Stimulated activated CD4-positive, alpha-beta T cell treated with anti-CD3 and anti-CD28 coated beads, Interleukin-2, amount 100 ng/mL, for 48 hours (primary cell): ENCODE measurements around the gene GPR132.

ENCODE experiments used
- DNase-seq, 2 donors: peaks; one replicate each; pipeline ENCODE4 v3.0.0-alpha.2; 2020

The GPR132 gene

DNA sequence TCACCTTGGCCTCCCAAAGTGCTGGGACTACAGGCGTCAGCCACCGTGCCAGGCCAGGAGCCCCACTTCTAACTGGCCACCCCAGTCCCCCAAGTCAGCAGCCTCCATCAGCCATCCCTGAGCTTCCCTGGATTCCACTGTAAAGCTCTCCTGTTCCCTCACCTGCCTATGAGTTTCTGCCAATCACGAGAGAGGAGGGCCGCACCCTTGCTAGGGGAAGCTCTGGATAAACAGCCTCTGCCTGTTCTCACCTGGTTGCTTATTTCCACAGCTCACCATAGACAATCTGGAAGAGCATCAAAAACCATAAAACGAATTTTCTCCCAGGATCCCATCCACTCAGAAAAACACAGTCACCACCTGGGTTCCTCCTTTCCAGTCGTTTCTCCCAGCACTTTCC, 49.3 kb downstream of the GPR132 start:
- no peak for DNase-seq

DNA sequence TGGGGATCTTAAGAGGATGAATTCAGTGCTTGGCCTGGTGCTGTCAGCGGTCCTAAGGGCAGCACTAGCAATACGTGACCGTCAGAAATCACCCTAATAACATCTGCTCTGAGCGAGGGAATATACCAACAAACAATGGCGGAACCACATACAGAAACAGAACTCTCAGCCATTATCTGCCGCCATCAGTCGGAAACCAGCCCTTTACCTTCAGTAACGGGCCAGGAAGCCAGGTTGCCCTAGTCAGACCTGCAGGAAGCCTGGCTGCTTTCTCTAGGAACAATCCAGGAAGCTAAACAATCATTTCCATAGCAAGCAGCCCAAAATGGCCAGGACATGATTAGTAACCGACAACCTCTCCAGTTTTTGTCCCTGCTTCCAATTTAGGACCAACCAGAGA, 50.0 kb downstream of the GPR132 start:
- no peak for DNase-seq

GRCh38 chr14:105014631-105015030, 50.6 kb downstream of the GPR132 start:
- DNase-seq = no peak

- no peak for DNase-seq
These were observed 51.2 kb downstream of the GPR132 start for GRCh38 chr14:105014032-105014431.

GRCh38 chr14:105013150-105013785, 52.0 kb downstream of the GPR132 start:
- no peak for DNase-seq

DNA sequence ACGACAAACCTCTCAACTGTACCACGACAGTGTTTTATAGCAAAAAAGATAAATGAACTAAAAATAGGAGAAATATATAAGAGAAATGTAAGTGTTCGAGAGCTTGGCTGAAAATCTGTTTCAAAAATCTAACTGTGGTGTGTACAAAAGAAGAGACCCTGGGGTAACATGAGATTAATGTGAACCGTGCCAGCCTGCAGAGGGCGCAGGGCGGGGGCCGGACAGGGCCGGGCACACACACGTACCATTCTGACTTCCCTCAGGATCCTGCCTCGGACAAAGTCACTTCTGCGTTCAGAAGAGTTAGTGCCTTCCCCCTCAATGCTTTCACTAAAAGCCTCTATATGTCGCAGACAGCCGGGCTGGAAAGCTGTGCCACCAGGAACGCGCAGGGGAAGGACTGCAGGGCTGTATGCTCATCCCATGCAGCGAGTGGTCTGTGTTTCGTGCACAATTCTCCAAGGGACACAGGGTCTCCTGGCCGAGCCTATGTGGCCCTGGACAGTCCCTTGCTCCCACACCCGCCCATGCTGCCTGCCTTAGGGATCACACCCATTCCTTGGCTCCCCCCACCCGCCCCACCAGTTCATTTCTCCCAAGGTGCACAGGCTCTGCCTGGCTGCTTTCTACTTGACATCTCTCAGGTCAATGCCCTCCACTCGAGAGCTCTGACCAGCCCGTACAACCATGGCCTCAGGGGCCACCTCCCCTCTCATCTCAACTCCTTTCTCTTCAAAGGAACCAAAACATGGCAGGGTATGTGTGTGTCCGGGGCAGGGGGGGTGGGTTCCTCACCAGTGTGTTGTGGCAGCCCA, 52.9 kb downstream of the GPR132 start:
- no peak for DNase-seq

DNA sequence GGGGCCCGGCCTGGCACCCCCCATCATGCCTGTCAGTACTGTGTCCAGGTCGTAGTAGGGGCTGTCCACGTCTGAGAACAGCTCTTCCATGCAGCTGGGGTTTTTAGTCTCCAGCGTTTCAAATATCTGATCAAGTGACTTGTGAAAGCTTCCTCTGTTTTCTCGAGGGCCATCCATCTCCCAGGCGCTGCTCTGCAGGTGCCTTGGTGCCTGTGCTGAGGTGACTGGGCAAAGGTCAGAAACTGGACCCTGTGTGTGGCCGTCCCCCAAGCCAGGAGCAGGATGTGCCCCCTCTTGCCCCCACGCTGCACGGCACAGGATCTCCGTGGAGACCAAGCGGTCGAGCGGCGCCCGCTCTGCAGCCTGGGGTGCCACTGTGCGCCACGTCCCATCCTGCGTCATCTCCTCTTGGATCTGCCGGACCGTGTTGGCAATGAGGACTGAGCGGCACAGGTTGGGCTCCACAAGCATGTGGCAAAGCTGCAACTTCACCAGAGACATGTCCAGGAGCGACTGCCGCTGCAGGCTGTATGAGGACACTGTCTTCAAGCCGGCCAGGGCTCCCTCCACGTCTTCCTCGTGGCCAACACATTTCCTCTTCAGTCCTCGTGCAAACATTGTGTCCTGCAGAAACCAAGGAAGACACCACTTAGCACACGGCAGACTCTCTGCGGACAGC, 53.8 kb downstream of the GPR132 start:
- DNase-seq = no peak

DNA sequence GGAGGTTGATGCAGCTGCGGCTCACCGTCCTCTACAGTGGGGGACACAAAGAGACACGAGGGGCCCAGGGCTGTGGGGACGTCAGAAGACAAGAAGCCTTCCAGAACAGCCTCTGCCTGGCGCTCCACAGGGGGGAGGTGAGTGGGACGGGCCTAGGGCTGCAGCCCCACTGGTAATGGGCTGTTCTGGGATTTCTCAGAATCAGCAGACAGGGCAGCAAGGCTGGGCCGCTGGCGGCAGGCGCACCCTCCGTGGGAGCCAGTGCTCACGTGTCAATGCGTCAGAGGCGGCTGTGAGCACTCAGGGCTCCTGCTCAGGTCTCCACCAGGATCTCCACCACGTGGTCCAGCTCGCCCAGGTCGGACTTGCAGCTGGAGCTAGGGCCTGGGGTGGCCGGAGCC, 54.3 kb downstream of the GPR132 start:
- DNase-seq = no peak

DNA sequence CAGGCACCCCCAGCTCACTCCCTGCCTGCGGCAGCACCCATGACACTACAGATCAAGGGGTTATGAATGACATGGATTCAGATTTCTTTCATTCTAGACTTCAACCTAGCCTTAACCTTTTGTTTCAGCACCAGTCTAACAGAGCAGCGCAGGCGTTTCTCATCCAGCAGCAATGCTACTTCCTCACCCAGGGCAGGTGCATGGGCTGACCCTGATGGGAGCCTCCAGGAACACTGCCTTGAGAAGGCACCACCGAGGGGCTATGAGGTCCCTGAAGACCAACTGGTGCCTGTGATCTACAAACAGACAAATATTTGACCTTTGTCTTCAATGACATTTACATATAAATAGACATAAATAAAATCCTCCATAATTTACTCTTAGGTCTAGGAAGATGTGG, 55.1 kb downstream of the GPR132 start:
- DNase-seq = no peak

DNA sequence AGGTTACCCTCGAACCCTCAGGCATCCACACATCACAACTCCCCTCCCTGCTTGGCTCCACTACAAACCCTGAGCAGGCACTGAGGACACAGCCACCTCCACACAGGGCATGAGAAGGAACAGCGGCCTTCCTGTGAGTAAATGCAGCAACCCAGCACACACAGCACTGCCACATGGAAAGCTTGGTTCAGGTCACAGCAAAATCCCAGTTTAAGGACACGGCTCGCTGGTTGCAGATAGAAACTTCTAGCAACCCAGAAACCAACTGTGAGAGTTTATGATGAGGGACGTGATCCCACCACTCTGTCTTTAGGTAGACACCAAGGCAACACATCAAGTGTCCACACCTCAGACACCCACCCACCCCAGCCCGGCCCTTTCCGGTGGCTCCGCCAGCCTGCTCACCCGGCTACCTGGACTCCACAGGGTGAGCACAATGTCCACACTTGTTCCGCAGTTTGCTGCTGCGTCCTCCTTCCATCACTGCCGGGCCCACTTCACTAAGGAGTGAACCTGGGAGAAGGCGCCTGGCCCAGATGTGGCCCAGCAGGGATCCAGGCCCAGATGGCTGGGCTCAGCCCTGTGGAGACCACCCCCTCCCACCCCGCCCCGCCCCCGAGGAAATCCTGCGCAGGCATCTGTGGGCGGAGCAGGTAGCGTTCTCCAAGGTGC, 57.5 kb downstream of the GPR132 start:
- DNase-seq = no peak

- no peak for DNase-seq
These were observed 58.2 kb downstream of the GPR132 start for GRCh38 chr14:105006831-105007592.

DNA sequence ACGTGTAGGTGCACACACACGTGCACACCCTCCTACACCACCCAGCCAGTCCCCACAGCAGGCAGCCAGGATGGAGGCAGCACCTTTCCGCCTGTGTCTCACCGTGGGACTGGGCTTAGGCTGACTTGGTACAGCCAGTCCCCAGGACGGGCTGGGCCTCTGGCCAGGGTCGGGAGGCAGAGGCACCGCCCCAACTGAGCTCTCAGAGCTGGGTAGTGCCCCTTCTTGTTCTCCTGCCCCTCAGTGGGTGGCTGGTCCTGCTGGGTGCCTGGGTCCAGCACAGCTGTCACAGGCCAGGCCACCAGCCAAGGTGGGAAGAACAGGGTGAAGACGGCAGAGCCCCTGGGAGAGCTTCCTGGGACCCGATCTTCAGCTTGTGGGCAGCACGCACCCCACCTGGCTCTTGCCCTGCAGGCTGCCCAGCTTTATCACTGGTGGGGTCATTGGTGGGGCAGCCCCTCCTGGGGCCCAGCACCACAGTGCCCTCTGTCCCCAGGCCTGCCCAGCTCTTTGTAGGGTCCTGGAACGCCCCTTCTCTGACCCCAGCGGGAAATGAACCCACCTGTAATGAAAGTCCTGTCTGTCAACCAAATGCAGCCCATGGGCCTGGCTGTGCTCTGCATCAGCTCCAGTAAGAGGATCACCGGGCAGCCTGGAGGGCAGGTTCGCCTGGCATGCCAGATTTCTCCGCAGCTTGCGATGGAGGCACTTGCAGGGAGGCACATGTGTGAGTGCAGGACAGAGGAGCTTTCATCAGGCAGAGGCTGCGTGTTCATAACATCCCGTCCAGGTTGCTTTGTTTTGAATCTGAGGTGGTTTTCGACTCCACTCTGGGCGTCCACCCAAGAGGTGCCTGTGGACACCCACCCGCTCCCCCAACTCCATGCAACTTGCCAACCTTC, 59.0 kb downstream of the GPR132 start:
- no peak for DNase-seq

GRCh38 chr14:105005329-105005928, 59.8 kb downstream of the GPR132 start:
- no peak for DNase-seq
